ENCODE measurements around the gene DCAKD.
A peak's percentile ranks its signal among the peaks of the same experiment; 100 is the strongest.
"Not testable (repeated sequence)": the region's sequence is repeated elsewhere in the genome, so short reads cannot be mapped to it uniquely, and the experiment has no call there.

DCAKD gene

GRCh38 chr17:45063198-45063597, 11.8 kb upstream of the DCAKD start:
- no peak for DNase-seq

- no peak for DNase-seq
Measured at GRCh38 chr17:45061606-45062205, 10.3 kb upstream of the DCAKD start.

- peak; percentile 92 for DNase-seq
Measured at GRCh38 chr17:45060797-45061605, 9.6 kb upstream of the DCAKD start, which contains the start of gene NMT1. TSS of gene NMT1 (plus strand) at chr17:45061317. CDS start at chr17:45061330, 13 bp downstream.

- DNase-seq, result no peak
Measured at GRCh38 chr17:45060382-45060796, 9.0 kb upstream of the DCAKD start.

GRCh38 chr17:45052052-45052772, 780 bp upstream of the DCAKD start:
- DNase-seq, result peak; percentile 21

- DNase-seq, result not testable (repeated sequence)
Measured at GRCh38 chr17:45051720-45052051, 254 bp upstream of the DCAKD start.

GRCh38 chr17:45050481-45051059, 862 bp downstream of the DCAKD start:
- peak; percentile 18 for DNase-seq

- no peak for DNase-seq
Measured at GRCh38 chr17:45048795-45049563, 2.5 kb downstream of the DCAKD start.

GRCh38 chr17:45046537-45047125, 4.8 kb downstream of the DCAKD start:
- DNase-seq, result no peak

- no peak for DNase-seq
Measured at GRCh38 chr17:45043813-45044540, 7.5 kb downstream of the DCAKD start.

- no peak for DNase-seq
Measured at GRCh38 chr17:45042346-45043120, 8.9 kb downstream of the DCAKD start.

GRCh38 chr17:45040459-45040858, 11.0 kb downstream of the DCAKD start:
- DNase-seq, result no peak

GRCh38 chr17:45038728-45039634, 12.5 kb downstream of the DCAKD start:
- DNase-seq, result no peak

- no peak for DNase-seq
Measured at GRCh38 chr17:45036691-45037090, 14.7 kb downstream of the DCAKD start.

- DNase-seq, result no peak
Measured at GRCh38 chr17:45035848-45036247, 15.6 kb downstream of the DCAKD start.

GRCh38 chr17:45034599-45034998, 16.8 kb downstream of the DCAKD start:
- DNase-seq, result no peak

GRCh38 chr17:45032174-45032541, 19.3 kb downstream of the DCAKD start:
- DNase-seq, result no peak

- no peak for DNase-seq
Measured at GRCh38 chr17:45031231-45032173, 19.9 kb downstream of the DCAKD start.

Measured in activated CD4-positive, alpha-beta T cell treated with anti-CD3 and anti-CD28 coated beads, Interleukin-2, amount 50 U/mL, for 1 hour (primary cell).